ENCODE measurements around the gene WNT5B. TPM values are rescaled to one million over a fixed set of nuclear protein-coding genes. Genes with fewer than 3 reads are reported as not detected.
"Not testable (repeated sequence)": the region's sequence is repeated elsewhere in the genome, so short reads cannot be mapped to it uniquely, and the experiment has no call there.

The WNT5B gene
- total RNA-seq, 1 donor: 78.2 TPM

DNA sequence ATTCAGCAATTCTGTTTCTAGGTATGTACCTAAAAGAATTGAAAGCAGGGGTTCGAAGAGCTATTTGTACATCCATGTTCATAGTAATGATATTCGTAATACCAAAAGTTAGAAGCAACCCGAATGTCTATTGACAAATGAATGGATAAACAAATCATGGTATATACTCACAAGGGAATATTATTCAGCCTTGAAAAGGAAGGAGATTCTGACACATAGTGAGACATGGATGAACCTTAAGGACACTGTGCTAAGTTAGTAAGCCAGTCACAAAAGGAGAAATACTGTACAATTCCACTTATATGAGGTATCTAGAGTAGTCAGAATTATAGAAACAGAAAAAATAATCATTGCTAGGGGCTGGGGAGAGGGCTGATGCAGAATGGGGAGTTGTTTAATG lies 30.3 kb upstream of the WNT5B start:
- H3K4me3 ChIP-seq (ENCODE audit: low read depth, low read length): no peak overlapping the region
- no peak for DNase-seq (ENCODE audit: low read depth)
- TF ChIP-seq, protein P1, sequence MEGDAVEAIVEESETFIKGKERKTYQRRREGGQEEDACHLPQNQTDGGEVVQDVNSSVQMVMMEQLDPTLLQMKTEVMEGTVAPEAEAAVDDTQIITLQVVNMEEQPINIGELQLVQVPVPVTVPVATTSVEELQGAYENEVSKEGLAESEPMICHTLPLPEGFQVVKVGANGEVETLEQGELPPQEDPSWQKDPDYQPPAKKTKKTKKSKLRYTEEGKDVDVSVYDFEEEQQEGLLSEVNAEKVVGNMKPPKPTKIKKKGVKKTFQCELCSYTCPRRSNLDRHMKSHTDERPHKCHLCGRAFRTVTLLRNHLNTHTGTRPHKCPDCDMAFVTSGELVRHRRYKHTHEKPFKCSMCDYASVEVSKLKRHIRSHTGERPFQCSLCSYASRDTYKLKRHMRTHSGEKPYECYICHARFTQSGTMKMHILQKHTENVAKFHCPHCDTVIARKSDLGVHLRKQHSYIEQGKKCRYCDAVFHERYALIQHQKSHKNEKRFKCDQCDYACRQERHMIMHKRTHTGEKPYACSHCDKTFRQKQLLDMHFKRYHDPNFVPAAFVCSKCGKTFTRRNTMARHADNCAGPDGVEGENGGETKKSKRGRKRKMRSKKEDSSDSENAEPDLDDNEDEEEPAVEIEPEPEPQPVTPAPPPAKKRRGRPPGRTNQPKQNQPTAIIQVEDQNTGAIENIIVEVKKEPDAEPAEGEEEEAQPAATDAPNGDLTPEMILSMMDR (IDR thresholded peaks at IDR 0.05; ENCODE audit: insufficient read depth, low read depth, low read length): no peak

GRCh38 chr12:1602706-1603105 lies 26.3 kb upstream of the WNT5B start:
- not testable (repeated sequence) for H3K4me3 ChIP-seq (ENCODE audit: low read depth, low read length); DNase-seq (ENCODE audit: low read depth)

GRCh38 chr12:1603269-1603993 lies 25.6 kb upstream of the WNT5B start:
- DNase-seq (ENCODE audit: low read depth): peak; percentile 42
- TF ChIP-seq, protein P1 (IDR thresholded peaks at IDR 0.05; ENCODE audit: insufficient read depth, low read depth, low read length): no peak
- no peak overlapping the region for H3K4me3 ChIP-seq (ENCODE audit: low read depth, low read length)

DNA sequence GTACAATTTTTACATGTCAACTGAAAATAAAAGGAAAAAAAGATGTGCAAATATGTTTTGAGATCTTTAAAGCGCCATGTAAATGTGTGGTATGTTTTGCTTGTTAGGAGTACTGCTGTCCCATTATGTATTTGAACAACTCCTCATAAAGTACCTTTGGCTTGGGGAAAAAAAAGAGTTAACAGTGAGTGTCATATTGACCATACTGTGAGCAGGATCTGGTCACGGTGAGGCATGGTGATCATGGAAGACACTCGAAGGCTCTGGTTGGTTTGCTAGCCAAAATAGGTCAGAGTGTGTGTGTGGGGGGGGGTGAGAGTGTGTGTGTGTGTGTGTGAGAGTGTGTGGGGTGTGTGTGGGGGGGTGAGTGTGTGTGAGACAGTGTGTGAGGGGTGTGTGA lies 24.6 kb upstream of the WNT5B start:
- no peak for DNase-seq (ENCODE audit: low read depth)
- TF ChIP-seq, protein P1 (IDR thresholded peaks at IDR 0.05; ENCODE audit: insufficient read depth, low read depth, low read length): no peak
- no peak overlapping the region for H3K4me3 ChIP-seq (ENCODE audit: low read depth, low read length)

- DNase-seq (ENCODE audit: low read depth): peak; percentile 87
- TF ChIP-seq, protein P1 (IDR thresholded peaks at IDR 0.05; ENCODE audit: insufficient read depth, low read depth, low read length): peak; percentile 72
- H3K4me3 ChIP-seq (ENCODE audit: low read depth, low read length): peak overlapping the region; percentile 36
Measured at GRCh38 chr12:1605129-1606020, 23.7 kb upstream of the WNT5B start.

DNA sequence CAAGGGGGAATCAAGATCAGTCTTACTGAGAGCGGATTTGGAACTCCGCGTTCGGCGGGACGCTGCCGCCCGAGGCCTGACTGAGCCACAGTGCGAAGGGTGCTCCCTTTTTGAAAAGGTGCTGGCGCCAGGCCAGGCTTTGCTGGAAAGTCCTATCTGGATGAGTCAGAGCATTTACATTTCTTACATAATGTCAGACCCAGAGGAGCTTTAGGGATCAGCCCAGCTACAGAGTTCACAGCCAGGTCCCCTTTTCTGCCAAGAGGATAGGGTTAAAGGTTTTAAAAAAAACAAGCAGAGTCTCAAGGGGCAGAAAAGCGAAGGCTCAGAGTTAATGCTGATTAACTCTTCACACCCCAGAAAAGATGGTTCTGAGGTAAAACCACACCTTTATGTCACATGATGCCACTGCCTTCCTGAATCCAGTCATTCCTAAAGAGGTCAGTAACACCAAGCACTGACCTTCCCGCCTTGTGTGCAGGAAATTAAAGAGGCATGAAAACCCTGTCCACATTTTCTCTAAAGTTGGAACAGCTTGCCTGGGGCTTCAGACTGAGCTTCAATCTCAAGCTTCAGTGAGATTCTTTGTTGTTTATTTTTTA lies 22.9 kb upstream of the WNT5B start:
- DNase-seq (ENCODE audit: low read depth): peak; percentile 93
- TF ChIP-seq, protein P1 (IDR thresholded peaks at IDR 0.05; ENCODE audit: insufficient read depth, low read depth, low read length): no peak
- peak overlapping the region; percentile 36 for H3K4me3 ChIP-seq (ENCODE audit: low read depth, low read length)
